Hematopoietic multipotent progenitor cell treated with erythropoietin and hydrocortisone succinate and interleukin-3 and kit ligand, for 4 days (in vitro differentiated cells): ENCODE results near the gene DNAJC30.
"Not testable (repeated sequence)": the region's sequence is repeated elsewhere in the genome, so short reads cannot be mapped to it uniquely, and the experiment has no call there.

Source experiments
- DNase-seq: peaks from one replicate; pipeline ENCODE4 v3.0.0-alpha.2; 2015

Gene DNAJC30

DNA sequence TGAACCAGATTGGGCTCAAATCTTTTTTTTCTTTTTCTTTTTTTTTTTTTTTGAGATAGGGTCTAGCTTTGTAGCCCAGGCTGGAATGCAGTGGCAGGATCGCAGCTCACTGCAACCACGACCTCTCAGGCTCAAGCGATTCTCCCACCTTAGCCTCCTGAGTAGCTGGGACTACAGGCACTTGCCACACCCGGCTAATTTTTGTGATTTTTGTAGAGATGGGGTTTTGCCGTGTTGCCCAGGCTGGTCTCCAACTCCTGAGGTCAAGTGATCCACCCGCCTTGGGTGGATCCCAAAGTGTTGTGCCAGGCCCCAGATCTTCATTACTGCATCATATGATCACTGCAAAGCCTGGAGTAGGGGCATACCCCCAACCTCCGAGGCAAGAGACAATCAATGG, 2.8 kb downstream of the DNAJC30 start:
- DNase-seq: no peak

DNA sequence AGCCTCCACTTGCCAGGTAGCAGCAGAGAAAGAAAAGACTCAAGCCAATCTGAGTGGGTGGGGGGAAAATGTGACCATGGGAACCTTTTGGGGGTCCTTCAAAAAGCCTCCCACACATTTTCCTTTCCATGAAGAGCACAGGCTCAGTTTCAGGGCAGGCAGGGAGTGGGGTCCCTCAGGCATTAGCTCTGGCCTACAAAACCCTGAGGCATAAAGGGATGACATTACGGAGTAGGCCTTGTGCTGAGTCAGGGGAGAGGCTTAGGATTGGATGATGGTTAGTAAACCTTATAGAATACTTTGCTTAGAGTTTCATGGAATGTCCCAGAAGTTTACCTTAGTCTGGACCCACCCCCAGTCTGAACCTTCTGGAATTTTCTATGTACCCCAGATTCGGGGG, 3.5 kb downstream of the DNAJC30 start:
- no peak for DNase-seq

DNA sequence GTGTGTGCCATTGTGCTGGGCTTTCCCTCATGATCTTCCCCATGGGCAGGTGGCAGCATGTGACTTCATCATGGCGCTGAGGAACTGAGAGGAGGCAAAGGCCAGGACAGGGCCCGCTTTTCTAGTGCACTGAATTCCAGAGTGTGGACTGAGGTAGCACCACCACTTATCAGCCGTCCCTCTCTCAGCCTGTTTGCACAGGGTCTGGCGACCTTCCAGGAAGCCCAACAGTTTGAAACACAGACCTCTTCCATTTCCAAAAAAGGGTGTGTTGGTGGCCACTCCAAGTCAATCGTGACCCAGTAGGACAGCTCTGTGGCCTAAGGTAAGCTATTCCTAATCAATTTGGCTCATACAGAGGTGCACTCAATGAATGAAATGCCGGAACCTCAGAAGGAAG, 4.4 kb downstream of the DNAJC30 start:
- DNase-seq: no peak

DNA sequence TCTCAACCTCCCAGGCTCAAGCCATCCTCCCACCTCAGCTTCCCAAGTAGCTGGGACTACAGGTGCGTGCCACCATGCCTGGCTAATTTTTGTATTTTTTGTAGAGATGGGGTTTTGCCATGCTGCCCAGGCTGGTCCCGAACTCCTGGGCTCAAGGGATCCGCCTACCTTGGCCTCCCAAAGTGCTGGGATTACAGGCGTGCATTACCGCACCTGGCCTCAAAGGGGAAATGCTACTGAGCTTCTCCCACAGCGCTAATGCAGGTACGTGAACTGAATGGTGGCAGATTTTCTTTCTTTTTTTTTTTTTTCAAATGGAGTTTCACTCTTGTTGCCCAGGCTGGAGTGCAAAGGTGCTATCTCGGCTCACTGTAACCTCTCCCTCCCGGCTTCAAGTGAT, 7.2 kb downstream of the DNAJC30 start:
- DNase-seq: not testable (repeated sequence)

DNA sequence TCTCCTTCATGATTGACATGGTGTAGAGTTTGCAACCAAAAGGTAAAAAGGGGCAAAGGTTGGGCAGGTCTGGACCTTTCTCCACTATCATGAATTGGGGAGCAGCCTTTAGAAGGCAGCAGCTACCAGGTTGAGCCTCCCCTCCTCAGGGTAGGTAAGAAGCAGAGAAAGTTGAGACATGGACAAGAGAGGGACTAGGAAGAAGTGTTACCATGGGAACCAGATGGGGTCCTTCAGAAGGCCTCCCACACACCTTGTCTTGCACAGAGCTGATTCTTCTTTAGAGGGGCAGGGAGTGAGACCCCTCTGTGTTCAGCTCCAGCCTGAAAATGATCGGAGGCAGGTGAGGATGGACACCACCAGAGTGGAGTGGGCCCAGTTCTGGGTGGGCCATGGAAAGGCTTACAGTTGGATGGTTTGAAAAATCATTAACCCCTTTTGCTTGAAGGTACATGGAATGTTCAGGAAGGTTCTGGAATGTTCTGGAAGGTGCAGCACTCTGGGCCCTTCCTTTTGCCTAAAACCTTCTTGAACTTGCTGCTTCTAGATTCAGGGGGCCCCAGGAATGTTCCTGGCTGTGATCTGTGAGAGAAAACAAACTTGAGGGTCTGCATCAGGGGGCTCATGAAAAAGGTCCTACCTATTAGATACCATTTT, 8.7 kb downstream of the DNAJC30 start:
- DNase-seq: no peak

DNA sequence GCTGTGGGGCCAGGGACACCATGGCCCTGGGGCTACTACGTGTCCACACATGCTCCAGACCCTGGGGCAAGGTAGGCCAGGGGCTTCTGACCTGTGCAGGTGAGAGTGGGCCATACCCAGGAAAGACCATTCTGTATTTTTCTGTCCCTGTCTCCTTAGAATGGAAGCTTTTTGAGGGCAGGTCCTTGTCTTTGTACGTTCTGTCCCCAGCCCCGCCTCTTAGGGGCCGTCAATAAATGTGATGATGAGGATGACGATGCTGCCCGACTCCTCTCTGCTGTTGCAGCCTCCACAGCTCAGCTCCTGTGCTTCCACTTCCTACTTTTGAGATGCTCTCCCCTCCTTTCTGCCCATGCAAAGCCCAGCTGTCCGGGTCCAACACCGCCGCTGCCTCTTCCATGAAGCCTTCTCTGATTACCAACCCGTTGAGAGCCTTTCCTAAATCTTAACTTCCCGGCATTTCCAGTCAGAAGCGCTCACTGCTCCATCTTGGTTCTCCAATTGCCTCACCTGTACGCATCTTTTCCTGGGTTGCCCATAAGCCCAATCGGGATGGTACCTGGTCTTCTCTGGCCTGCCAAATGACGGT, 11.3 kb downstream of the DNAJC30 start:
- DNase-seq: no peak

DNA sequence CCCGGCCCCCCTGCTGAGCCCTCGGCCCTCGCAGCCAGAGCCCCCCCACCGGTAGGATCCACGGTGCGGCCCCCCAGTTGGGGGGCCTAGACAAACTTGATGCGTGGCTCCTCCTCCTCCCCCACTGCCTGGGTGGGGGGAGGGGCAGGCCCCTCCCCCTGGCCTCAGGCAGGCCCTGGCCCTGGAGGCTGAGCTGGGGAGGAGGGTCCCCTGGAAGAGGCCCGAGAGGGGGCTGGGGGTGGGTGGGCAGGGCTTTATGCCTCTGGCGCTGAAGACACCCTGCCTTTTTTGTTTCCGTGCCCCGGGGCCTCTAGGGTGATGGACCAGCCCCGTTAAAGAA, 12.0 kb downstream of the DNAJC30 start:
- no peak for DNase-seq

DNA sequence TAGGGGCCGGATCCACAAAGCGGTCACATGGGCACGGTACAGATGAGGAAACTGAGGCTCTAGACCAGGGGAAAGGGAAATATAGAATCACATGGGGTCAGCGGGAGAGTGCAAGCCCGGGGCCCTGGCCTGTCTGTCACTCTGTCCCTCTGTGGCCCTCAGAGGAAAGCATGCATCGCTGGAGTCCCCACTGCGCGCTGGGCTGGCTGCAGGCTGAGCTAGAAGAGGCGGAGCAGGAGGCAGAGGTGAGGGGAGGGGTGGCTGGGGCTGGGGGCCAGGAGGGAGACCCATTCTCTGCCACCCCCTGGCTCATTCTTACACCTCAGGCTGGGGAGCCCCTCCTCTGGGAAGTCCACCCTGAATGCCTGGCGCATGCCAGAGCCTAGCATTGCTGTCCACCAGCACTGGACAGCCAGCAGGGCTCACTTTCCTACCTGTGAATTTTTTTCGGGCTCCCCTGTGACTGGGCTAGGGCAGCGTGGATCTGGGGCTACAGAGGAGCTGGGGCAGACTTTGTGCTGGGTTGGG, 13.3 kb downstream of the DNAJC30 start:
- no peak for DNase-seq

DNA sequence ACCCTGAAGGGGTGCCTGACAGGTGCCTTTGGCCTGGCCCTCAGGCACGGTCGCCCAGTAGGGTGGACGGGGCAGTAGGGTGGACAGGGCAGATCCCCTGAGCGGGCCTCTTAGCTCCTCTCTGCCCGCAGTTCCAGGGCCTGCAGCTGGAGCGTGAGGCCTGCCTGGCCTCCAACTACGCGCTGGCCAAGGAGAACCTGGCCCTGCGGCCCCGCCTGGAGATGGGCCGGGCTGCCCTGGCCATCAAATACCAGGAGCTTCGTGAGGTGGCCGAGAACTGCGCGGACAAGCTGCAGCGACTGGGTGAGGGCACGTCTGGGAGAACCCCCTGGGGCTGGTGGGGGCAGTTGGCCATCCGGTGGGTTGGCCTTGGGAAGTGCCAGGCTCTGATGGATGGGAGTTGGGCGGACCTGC, 14.0 kb downstream of the DNAJC30 start:
- no peak for DNase-seq

DNA sequence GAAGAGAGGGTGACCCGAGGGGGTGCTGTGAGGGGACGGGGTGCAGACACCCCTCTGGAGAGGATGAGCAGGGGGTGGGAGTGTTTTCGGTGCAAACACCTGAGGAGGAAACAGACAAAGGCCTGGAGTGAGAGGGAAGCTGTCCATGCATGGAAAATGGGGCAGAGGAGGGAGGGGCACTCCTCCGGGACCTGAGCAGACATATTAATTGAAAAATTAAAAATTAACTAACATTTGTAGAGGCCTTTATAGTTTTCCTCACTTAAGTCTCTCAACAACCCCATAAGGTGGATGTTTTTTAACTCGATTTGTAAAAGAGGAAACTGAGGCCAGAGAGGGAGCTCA, 14.4 kb downstream of the DNAJC30 start:
- no peak for DNase-seq

DNA sequence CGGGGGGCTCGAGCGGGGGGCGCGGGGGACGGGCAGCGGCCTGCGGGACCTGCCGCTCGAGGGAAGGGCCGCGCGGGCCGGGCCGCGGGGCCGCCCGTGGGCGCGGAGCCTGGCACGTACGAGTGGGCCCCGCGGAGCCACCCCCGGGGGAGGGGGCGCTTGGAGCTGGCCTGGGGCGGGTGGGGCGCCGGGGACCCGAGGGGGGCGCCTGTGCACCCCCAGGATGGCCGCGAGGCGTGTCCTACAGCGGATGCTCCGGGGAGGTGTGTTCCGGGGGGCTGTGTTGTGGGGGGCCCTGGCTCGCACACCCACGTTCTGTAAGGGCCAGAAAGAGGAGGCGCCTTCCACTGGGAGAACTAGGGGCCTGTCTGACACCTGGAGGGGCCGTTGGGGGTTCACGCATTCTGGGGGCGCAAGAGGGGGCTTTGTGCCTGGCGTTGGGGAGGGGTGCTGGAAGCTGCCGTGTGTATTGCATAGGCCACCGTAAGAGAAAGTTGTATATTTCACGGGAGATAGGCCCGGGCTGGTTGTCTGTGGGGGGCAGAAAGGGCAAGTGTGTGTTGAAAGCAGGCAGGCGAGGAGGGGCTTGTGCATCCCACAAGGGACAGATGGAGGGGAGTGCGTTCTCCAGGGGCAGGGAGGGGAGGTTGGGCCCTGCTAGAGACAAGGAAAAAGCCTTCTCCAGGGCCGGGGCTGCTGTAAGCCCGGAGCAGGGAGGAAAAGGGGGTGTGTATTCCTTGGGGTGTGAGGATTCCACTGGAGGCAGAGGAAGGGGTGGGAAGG, 15.0 kb downstream of the DNAJC30 start:
- no peak for DNase-seq

DNA sequence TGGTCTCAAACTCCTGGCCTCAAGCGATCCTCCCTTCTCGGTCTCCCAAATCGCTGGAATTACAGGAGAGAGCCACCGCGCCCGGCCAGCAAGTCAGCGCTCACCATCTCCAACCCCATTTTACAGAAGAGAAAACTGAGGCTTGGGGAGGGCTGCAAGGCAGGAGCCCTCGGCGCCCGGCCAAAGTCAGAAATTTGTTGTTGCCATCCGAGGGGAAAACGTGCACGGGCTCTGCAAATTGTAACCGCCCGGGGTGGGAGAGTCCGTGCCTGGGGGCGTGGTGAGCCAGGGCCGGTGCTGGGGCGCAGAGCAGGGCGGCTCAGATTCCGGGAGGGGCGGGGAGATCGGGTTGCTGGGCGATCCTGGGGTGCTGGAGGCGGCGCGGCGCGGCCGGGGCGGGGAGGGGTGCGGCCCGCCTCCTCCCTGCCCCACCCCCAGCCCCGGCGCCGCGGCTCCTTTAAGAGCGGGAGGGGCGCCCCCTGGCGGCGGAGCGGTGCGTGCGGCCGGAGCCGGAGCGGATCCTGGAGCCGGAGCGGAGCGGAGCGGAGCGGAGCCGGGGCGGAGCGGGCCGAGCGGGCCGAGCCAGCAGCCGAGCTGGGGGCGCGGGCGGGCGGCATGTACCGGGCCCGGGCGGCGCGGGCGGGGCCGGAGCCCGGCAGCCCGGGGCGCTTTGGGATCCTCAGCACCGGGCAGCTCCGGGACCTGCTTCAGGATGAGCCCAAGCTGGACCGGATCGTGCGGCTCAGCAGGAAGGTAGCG, 15.7 kb downstream of the DNAJC30 start, which contains the start of gene VPS37D:
VPS37D (plus strand) TSS at position 488 of the 759 bp plus-strand sequence; CDS start at position 616, 128 bp downstream.
- peak; percentile 95 for DNase-seq

DNA sequence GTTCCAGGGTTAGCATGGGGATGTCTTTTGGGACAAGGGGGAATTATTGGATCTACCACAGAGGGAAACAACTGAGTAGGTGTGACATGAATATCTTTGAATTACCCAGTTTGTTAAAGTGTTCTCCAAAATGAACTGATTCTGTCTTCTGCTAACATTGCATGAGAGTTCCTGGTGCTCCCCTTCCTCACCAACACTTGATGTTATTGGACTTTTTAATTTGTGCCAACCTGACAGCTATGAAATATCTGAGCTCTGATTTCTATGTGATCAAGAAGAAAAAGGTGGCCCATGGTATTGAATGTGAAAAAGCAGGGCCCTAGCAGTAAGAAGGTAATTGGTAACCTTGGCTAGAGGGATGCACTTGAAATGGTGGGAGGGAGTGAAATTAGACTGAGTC, 20.2 kb downstream of the DNAJC30 start:
- no peak for DNase-seq

DNA sequence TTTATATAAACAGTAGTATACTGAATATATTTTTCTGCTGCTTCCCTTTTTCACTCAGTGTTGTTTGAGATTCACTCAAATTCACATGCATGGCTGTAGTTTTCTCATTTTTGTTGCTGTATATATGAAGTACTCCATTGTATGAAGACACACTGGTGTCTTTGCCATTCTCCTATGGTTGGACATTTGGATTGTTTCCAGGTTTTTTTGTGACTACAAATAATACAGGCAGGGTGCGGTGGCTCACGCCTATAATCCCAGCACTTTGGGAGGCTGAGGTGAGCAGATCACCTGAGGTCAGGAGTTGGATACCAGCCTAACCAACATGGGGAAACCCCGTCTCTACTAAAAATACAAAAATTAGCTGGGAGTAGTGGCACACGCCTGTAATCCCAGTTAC, 22.7 kb downstream of the DNAJC30 start:
- DNase-seq: not testable (repeated sequence)

DNA sequence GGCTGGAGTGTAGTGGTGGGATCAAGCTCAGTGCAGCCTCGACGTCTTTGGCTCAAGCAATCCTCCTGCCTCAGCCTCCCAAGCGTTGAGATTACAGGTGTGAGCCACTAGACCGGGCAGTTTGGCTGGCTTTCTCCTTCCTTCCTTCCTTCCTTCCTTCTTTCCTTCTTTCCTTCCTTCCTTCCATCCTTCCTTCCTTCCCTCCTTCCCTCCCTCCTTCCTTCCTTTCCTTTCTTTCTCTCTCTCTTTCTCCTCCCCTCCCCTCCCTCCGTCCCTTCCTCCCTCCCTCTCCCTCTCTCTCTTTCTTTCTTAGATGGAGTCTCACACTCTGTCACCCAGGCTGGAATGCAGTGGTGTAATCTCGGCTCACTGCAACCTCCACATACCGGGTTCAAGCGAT, 23.3 kb downstream of the DNAJC30 start:
- DNase-seq: no peak

DNA sequence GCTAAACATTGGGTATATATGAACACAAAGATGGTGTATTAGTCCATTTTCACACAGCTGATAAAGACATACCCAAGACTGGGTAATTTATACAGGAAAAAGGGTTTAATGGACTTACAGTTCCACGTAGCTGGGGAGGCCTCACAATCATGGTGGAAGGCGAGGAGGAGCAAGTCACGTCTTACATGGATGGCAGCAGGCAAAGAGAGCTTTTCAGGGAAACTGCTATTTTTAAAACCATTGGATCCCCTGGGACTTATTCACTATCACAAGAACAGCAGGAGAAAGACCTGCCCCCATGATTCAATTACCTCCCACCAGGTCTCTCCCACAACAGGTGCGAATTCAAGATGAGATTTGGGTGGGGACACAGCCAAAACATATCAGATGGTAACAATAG, 27.9 kb downstream of the DNAJC30 start:
- DNase-seq: not testable (repeated sequence)

DNA sequence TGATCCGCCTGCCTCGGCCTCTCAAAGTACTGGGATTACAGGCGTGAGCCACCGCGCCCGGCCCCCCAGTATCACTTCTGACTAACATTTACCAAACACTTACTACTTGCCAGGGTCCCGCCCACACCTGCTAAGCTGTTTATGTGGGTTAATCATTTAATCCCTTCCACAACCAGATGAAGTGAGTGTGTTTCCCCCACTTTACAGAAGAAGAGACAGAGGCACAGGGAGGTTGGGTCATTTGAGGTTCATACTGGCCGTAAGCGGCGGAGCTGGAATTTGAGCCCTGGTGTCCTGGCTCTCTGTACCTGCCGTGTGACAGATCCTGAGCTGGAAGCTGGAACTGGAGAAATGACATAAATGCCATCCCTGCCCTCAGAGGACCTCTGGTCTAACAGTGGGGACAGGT, 30.7 kb downstream of the DNAJC30 start:
- DNase-seq: no peak

DNA sequence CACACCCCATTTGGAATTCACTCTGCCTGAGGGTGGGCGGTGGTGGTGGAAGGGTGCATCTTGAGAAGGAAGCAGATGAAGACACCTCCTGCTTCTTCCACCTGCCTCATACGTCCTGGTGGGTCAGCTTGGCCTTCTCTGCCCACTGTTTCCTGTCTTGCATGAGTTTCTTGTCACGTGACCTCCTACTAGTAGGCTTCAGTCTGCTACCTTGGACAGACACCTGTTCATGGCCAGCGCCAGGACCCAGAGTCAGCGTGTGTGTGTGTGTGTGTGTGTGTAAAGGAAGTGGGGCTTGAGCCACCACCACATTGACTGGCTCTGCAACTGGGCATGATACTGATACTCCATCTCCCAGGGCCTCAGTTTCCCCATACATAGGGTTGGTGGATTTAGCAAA, 32.7 kb downstream of the DNAJC30 start:
- no peak for DNase-seq

DNA sequence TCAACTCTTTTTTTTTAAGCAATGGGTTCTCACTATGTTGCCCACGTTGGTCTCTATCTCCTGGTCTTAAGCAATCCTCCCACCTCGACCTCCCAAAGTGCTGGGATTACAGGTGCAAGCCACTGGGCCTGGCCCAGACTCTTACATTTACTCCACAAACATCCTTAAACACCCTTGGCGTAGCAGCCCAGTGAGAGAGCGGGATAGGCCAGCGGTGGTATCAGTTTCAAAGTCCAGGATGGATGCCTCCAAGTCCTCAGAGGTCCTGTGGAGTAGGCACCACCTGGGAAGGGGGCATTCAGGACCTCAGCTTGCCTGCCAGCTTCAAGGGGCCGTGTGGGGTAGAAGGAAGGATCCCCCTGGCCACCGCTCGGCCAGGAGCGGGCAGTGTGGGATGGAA, 33.7 kb downstream of the DNAJC30 start:
- no peak for DNase-seq

DNA sequence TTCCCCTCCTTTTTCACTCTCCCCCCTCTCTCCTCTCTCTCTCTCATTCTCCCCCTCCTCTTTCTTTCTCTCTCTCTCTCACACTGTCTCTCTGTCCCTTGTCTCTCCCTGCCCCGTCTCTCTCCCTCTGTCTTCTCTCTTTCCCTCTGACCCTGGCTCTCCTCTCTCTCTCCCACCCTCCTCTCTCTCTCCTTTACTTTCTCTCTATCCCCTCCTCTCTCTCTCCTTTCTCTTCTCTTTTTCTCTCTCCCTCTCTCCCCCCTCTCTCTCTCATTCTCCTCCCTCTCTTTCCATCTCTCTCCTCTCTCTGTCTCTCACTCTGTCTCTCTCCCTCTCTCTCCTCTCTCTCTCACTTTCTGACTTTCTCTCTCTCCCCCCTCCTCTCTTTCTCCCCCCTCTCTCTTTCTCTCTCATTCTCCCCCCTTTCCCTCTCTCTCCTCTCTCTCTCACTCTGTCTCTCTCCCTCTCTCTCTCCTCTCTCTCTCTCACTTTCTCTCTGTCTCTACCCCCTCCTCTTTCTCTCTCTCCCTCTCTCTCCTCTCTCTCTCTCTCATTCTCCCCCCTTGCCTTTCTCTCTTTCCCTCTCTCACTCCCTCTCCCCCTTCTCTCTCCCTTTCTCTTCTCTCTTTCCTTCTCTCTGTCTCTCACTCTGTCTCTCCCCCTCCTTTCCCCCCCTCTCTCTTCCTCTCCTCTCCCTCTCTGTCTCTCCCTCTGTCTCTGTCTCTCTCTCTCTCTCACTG, 34.5 kb downstream of the DNAJC30 start:
- DNase-seq: no peak

DNA sequence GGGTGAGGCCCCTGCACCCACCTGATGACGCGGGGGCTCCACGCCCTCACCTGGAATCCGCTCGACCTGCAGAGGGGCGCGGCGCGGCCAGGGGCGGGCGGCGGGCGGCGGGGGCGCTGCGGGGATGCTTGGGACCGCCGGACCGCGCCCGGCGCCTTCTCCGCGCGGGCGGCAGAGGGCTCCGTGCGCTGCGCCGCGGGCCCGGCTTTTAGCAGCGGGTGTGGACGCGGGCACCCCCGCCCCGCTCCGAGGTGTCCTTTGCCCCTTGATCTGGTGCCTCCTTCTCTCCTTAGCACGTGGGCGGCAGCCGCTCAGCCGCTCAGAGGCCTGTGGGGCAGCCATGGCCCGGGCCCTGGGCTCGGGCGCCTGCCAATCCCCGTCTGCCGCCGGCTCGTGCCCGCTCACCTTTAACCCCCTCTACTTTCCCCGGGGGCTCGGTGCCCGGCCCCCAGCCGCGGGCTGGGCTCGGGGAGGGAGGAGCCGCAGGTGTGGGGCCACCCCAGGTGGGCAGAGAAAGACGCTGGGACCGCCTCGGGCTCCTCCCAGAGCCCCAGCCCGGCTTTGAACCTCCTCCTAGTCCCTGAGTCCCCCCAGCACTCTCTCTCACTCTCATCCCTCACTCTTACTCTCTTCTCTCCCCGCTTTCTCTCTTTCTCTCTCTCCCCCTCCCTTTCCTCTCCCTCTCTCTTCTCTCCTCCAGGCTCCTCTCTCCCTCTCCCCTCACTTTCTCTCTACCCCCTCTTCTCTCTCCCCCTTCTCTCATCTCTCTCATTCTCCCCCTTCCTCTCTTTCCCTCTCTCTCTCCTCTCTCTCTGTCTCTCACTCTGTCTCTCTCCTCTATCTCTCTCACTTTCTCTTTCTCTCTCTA, 35.3 kb downstream of the DNAJC30 start:
- peak; percentile 45 for DNase-seq
